HG02678 (cell line): ENCODE results near the gene EIF2S1.
"Not testable (repeated sequence)": the region's sequence is repeated elsewhere in the genome, so short reads cannot be mapped to it uniquely, and the experiment has no call there.

ENCODE experiments used
- ATAC-seq: cut with Tn5 transposase; IDR thresholded peaks from one replicate; pipeline ENCODE4 v1.9.1; 2021; ENCODE audit warnings: mild to moderate bottlenecking, moderate library complexity; ENCODE audit not compliant: unreplicated experiment

Gene EIF2S1

DNA sequence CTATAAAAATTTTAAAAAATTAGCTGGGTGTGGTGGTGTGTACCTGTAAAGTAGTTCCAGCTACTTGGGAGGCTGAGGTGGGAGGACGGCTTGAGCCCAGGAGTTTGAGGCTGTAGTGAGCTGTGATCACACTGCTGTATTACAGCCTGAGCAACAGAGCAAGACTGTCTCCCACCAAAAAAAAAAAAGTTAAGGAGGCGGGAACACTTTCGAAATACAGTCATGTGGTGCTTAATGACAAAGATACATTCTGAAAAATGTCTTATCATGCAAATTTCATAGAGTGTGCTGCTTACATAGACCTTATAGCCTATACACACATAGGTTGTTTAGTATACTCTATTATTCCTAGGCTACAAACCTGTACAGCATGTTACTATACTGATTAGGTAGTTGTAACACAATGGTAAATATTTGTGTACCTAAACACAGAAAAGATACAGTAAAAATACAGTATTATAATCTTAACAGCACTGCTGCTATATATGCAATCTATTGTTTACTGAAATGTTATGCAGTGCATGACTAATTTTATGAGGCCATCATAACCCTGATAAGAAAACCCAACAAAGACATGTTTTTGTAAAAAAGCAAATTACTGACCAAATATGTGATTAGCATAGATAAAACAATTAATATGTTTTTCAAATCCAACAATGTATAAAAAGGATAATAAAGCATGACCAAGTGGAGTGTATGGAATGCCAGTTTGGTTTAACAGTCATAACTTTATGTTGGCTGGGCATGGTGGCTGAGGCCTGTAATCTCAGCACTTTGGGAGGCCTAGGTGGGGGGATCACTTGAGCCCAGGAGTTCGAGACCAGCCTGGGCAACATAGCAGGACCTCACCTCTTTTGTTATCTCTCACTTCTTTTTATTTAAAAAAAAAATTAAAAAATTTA lies 11.4 kb downstream of the EIF2S1 start:
- no peak for ATAC-seq

DNA sequence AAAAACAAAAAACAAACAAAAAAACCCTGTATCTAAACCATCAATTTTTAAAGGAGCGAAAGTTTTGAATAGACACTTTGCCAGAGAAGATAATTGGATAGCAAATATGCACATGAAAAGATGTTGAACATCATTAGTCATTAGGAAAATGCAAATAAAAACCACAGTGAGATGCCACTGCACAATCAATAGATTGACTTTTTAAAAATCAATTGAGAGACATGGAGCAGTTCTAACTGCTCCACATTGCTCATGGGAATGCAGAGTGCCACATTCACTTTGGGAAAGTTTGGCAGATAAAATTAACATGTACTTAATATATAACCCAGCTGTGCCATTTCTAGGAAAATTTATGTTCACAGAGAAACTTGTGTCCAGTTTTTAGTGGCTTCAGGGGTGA lies 12.7 kb downstream of the EIF2S1 start:
- ATAC-seq: no peak

DNA sequence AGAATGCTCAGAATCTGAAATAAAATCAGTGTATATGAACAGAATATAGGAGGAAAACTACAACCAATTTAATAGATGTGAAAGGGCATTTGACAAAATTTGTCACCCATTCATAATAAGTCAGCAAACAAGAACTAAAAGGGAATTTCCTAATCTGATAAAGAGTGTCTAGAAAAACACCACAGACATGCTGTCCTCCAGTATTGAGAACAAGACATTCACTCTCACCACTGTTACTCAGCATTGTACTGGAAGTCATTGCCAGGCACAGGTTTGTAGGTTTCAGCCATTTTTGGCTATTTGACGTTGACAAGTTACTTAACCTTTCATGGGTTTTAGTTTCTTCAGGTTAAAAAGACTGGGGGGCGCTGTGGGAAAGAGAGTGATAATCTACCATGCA lies 13.2 kb downstream of the EIF2S1 start:
- ATAC-seq: no peak

DNA sequence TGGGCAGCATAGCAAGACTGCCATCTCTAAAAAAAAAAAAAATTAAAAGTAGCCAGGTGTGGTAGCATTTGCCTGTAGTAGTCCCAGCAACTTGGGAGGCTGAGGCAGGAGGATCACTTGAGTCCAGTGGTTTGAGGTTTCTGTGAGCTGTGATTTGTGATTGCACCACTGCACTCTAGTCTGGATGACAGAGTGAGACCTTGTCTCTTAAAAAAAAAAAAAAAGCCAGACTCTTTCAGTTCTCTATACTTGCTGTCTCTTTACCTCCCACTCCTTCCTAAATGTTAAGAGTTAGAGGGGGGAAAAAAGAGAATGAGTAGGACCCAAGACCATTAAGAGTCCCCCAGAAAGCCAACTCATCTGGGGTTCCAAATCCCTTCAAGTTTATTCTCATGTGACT lies 17.8 kb downstream of the EIF2S1 start:
- ATAC-seq: no peak

DNA sequence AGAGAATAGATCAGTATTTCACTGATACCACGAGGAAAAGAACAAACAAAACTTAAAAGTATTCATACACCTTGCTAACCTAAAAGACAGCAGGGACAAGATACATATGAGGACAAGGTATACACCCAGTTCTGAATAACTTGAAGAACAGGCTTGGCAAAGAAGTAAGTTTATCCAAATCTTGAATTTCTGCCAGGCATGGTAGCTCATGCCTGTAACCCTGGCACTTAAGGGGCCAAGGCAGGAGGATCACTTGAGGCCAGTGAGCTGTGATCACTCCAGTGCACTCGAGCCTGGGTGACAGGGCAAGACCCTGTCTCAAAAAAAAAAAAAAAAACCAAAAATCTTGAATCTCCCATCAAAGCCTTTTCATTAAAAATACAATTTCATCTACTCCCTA lies 25.0 kb downstream of the EIF2S1 start:
- ATAC-seq: no peak

DNA sequence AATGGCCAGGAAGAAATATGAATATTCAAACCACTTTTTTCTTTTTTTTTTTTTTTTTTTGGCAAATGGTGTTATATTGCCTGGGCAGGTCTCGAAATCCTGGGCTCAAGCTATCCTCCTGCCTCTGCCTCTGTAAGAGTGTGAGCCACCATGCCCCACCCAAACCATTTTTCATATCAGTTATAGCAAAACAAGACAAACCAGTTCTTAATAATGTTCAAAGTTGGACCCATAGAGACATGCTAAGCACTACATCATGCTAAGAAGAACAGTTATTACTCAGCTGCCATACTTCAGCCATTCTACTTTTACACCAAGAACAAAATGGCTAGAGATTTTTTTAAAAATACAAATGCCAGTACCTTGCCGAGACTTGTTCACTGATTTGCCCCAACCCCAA lies 25.5 kb downstream of the EIF2S1 start:
- no peak for ATAC-seq

DNA sequence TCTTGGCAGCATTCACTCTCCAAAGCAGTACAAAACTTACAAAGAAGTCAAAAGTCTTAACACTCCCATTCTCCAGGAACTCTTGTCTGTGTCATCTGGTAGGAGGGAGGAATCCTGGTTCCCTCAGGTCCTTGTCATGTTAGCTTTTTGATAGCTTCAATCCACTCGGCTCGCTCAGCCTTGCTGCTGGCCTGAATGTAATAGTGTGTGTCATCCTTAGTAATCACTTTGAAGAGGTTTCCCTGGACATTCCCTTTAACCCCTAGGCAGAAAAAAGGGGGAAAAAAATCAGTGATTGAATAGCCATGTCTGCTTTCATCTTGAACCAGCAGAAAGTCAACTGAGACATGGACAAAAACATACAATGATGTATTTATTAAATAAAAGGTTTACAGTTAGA lies 27.1 kb downstream of the EIF2S1 start:
- ATAC-seq: no peak

DNA sequence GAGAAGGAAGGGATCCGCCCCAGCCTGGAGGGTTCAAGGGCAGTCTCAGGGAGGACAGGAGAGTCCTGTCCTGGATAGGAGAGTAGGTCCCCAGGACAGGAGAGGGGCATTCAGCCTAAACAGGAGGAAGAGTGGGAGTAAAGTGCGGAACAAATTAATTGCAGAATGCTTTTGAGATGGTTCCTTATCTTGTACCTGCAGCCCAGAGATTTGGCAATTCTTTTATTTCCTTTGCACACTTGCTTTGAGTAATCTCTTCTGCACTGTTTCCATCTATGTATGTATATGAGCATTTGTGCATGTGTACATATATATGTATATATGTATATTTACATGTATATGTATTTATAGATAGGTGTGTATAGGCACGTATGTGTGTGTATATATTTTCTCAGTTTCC lies 29.1 kb downstream of the EIF2S1 start:
- ATAC-seq: no peak

DNA sequence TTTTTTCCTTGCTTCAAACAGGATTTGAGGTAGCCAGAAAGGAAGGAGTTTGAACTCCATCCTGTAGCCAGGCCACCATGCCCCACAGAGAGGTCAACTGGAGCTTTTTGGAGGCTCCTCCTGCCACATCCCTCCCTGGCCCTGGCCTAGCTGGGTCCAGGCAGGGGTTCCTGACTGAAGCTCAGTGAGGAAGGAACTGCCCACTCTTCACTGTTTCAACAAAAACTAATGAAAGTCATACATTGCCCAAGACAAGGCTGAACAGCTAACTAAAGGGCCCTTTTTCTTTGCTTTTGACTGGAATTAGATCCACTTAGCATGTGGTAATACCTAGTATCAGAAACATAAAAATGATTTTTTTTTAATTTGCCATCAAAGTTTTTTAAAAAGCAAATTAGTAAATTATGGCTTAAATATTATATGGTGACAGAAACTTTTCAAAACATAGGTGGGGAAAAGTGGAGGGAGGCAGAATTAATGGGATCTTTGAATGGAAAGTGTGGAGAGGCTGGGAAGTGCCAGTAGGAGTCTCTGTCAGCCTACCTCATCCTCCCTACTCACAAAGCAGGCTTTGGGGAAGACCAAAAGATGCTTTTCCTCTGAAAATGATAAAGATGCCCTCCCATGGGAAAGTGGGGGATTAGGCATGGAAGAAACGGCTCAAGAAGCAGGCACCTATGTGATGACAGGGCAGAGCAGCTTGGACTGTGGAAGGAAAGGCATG lies 29.8 kb downstream of the EIF2S1 start:
- ATAC-seq: no peak

DNA sequence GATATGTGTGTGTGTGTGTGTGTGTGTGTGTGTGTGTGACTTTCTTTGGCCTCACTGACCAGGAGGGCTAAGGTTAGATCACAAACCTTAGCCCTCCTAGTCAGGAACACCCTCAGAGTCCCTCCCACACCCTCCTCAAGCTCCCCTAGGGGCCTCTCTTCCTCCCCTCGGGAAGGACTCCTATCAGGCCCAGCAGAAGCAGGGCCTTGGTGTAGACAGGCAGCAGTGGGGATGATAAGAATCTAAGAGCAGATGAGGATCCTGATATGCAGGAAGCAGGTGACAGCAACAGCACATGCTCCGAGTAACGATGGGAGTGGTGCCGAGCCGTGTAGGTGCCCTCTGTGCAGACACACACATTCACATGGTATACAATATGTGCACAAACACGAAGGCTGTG lies 31.1 kb downstream of the EIF2S1 start:
- no peak for ATAC-seq

DNA sequence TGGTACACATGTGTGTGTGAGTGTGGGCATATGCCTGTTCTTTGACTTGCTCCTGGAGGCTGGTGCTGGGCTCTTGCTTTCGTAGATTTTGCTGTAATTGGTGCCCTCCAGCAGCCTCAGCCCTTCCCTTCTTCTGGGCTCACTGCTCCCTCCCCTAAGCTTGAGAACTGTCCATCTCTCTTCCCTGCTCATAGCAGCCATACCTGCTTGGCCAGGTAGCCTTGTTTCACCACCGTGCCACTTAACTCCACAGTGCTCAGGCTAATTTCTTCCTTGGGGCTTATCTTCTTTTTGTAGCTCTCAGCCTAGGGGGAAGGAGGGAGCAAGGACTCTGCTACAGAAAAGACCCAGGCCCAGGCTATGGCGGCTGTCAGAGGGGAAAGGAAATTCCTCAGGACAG lies 32.0 kb downstream of the EIF2S1 start:
- ATAC-seq: no peak

DNA sequence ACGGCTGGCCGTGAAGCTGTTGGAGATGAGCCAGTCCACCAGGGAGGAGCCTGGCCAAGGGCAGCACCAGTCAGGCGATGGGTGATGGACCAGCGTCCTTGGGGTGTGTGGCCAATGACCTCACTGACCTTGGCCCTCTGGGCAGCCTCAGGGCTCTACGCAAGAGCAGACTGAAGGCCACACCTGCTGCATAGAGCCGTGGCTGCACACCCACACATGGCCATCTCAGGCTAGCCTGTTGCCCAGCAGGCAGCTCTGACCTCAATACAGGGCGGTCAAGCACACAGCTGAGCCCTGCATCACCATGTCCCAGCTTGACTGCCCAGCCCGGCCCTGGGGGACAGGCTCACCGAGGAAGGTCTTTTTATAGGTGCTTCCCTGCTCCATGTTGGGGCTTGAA lies 32.7 kb downstream of the EIF2S1 start:
- no peak for ATAC-seq

DNA sequence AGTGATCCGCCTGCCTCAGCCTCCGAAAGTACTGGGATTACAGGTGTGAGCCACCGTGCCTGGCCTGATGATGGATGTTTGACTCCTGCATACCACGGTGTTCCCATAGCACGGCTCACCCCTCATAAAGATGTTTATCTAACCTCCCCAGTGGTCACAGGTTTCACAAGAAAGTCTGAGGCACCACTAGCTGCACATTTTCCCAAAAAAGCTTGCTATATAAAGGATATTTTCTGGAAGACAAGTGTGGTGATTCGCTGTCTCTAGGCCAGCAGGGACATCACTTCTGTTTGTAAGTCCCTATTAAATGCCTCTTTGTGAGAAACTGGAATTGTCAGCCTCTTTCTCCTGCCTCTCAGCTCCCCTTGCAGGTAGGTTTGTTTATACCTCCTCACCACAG lies 33.6 kb downstream of the EIF2S1 start:
- ATAC-seq: no peak

DNA sequence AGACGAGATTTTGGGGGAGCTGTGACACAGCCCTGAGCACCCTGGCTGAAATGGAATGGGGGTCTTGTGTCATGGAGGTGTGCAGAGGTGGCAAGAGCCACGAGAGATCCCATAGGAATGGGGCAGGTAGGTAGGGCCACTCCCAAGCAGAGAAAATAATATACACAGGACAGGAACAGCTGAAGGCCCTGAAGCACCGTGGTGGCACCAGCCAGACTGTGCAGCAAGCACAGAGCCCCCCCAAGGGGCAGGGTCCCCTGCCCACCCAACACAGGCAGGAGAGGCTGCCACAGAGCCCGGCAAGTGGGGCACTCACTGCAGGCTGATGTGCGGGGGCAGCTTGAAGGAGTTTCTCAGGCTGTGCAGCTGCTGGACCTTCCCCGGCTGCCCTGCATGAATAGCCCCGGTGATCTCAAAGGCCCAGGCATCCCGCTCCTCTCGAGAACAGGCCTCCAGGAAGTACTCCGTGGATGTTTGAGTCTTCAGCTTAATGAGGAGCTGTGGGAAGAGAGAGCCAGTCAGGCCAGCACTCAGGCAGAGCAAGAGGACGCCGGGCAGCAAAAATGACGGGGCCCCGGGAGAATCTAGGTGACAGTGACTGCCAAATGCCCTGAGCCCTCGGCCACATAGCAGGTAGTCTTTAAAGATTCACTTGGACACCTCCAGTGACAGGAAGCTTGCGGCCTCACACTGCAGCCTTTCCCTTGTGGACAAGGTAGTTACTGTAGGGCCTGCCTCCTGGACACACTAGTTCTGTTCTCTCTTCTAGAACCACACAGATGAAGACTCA lies 35.2 kb downstream of the EIF2S1 start:
- ATAC-seq: no peak

DNA sequence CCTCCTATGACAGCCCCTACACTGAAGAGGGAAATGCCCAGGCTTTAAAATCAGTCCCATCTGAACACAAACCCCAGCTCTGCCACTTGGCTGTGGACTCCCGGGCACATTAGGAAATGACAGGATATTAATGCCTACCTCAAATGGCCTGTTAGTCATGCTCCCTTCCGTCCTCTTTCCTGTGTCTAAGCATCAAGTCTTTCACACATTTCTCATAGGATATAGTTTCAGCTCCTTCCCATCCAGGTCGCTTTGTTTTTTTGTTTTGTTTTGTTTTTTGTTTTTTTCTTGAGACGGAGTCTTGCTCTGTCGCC lies 35.7 kb downstream of the EIF2S1 start:
- ATAC-seq: no peak

DNA sequence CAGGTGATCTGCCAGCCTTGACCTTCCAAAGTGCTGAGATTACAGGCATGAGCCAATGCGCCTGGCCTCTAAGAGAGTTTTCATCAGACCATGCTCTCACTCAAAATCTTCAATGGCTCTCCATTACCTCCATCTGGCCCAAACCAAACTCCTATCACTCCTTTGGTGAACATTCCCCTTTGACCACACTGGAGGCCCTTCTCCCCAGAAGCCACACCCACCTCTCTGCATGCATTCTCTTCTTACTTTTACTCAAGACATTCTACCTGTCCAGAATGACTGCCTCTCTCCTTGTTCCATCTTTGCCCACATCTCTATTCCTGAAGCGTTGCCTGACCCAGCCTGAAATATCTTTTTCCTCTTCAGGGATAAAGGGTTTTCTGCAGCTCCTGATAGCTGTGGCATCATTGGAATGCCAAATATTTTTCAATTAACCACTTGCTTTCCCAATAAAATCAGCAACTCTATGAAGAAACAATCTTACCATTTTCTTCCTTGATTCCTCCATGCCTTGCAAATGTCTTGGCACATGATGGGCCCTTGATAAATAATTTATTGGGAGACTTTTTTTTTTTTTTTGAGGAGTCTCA lies 36.3 kb downstream of the EIF2S1 start:
- ATAC-seq: no peak

DNA sequence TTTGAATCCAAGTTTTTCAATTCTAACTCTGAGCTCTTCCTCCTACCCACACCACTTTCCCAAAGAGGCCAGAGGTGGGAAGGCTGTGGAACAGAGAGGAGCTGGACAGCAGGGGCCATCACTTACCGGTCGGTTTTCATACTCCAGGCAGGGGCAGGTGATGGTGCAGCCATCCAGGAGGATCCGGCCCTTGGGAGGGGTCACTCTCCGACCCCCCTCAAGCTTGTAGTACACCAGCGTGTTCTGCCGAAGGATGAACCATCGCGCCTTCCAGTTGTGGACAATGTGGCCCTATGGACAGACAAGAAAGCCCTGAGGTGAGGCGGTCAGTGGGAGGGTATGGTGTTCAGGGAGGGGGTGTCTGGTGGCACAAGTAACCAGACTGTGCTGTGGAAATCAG lies 37.4 kb downstream of the EIF2S1 start:
- ATAC-seq: no peak

DNA sequence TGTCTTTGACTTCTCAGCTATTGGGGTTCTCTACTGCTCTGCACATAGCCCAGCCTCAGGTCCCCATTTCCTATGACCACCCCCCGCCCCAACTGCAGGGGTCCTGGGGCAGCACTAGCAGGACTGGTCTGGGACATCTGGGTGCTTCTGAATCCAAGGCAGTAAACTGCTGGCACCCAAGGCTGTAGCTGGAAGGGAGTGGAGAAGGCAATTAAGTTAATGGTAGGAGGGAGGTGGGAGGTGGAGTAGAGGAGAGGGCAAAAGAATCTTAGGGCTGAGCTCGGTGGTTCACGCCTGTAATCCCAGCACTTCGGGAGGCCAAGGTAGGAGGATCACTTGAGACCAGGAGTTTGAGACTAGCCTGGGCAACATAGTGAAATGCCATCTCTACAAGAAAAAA lies 40.3 kb downstream of the EIF2S1 start:
- no peak for ATAC-seq

DNA sequence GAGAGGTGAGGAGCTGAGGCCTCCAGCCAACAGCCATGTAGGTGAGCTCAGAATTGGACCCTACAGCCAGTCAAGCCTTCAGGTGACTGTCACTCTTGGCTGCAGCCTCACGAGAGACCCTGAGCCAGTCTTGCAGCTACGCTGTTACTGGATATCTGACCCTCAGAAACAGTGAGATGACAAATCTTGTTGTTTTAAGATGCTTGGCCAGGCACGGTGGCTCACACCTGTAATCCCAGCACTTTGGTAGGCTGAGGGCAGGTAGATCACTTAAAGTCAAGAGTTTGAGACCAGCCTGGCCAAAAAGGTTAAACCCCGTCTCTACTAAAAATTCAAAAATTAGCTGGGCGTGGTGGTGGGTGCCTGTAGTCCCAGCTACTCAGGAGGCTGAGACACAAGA lies 45.6 kb downstream of the EIF2S1 start:
- ATAC-seq: no peak

DNA sequence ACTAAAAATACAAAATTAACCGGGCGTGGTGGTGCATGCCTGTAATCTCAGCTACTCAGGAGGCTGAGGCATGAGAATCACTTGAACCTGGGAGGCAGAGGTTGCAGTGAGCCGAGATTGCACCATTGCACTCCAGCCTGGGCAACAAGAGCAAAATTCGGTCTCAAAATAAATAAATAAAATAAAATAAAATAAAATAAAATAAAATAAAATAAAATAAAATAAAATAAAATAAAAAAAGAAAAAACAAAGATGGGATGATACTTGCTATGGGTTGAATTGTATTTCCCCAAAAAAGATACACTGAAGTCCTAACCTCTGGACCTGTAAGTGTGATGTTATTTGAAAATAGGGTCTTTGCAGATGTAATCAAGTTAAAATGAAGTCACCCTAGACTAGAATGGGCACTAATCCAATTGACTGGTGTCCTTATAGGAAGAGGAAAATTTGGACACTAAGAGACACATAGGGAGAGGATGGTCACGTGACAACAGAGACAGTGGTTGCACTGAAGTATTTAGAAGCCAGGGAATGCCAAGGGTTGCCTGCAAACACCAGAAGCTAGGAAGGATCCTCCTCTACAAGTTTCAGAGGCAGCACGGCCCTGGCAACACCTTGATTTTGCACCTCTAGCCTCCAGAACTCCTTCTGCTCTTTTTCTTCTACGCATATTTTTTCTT lies 48.1 kb downstream of the EIF2S1 start:
- not testable (repeated sequence) for ATAC-seq

DNA sequence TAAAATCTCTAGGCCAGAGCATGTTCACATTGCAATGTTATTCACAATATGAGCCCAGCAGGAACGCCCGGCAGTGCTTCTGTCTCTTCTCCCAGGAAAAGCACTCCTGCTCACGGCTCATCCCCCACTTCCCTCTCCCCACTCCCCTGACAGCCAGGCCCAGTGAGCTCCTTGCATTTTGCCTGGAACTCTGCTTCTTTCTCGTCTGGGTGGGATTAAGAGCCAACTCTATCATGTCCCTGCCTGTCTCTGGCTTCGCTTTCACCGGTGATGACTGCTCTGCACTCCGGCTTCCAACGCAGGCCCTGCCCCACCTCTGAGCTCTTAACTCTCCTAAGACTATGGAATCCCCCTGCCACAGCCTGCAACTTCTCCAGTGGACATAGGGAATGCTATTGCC lies 49.3 kb downstream of the EIF2S1 start:
- no peak for ATAC-seq
